Mammary epithelial cell (primary cell): ENCODE measurements around the gene NPAS1.

ENCODE experiments used
- EZH2 ChIP-seq: IDR thresholded peaks from 2 replicates; pipeline ENCODE4 v1.6.1; 2012; ENCODE audit warnings: low read length, inconsistent platforms, borderline replicate concordance
- TF ChIP-seq, protein P1 (sequence below), 2 donors: IDR thresholded peaks in 1 of 2; conservative IDR thresholded peaks in 1 of 2; 2 replicates each; pipeline ENCODE4 v1.5.1; 2011 to 2012; ENCODE audit warnings: inconsistent platforms in 2 of 2, low read length in 2 of 2, mild to moderate bottlenecking in 2 of 2, control low read depth in 1 of 2, low read depth in 1 of 2; ENCODE audit not compliant: insufficient read depth in 1 of 2; ENCODE audit errors: extremely low read depth in 1 of 2

DNA sequence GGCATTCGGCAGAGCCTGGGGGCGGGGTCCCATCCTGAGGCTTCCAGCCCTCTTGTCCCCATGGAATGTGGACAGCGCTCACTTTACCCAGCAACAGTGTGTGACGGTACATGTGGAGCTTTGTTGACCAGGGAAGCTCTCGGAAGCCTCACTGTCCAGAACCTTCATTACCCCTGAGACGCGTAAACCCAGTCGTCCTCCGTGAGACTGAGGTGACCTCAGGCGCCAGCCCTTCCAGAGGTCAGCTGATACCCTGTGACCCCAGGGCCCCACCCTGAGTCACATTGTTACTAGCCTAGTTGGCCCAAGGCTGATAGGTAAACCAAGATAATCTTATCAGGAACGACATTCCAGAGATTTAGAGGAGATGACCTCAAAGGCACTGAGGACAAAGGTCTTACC is 39.0 kb downstream of the NPAS1 start:
- TF ChIP-seq, protein P1, sequence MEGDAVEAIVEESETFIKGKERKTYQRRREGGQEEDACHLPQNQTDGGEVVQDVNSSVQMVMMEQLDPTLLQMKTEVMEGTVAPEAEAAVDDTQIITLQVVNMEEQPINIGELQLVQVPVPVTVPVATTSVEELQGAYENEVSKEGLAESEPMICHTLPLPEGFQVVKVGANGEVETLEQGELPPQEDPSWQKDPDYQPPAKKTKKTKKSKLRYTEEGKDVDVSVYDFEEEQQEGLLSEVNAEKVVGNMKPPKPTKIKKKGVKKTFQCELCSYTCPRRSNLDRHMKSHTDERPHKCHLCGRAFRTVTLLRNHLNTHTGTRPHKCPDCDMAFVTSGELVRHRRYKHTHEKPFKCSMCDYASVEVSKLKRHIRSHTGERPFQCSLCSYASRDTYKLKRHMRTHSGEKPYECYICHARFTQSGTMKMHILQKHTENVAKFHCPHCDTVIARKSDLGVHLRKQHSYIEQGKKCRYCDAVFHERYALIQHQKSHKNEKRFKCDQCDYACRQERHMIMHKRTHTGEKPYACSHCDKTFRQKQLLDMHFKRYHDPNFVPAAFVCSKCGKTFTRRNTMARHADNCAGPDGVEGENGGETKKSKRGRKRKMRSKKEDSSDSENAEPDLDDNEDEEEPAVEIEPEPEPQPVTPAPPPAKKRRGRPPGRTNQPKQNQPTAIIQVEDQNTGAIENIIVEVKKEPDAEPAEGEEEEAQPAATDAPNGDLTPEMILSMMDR (conservative IDR thresholded peaks at IDR 0.05 in 1 of 2, IDR thresholded peaks at IDR 0.05 in 1 of 2; ENCODE audit: extremely low read depth in 1 of 2, insufficient read depth in 1 of 2, low read depth in 1 of 2, low read length in 2 of 2), result no peak
- no peak for TF ChIP-seq EZH2
